GM19463 (cell line): ENCODE data around the gene WFDC1.

Experiments used
- ATAC-seq: cut with Tn5 transposase; IDR thresholded peaks from one replicate; pipeline ENCODE4 v1.9.1; 2021; ENCODE audit warnings: mild to moderate bottlenecking, moderate library complexity; ENCODE audit not compliant: unreplicated experiment

The WFDC1 gene

GRCh38 chr16:84294531-84295142 is at the start of gene WFDC1:
Gene WFDC1, plus strand, starts transcription at chr16:84294878. Its CDS starts 94 bp downstream, at chr16:84294972.
- no peak for ATAC-seq

- no peak for ATAC-seq
These were observed 48.6 kb upstream of the WFDC1 start for GRCh38 chr16:84245956-84246678.

- no peak for ATAC-seq
These were observed 48.0 kb upstream of the WFDC1 start for GRCh38 chr16:84246679-84247077.

GRCh38 chr16:84247331-84247730 is 47.3 kb upstream of the WFDC1 start:
- ATAC-seq: no peak

- ATAC-seq: no peak
These were observed 46.8 kb upstream of the WFDC1 start for GRCh38 chr16:84247844-84248243.

GRCh38 chr16:84252184-84252583 is 42.5 kb upstream of the WFDC1 start:
- ATAC-seq: no peak

GRCh38 chr16:84253173-84253572 is 41.5 kb upstream of the WFDC1 start:
- ATAC-seq: no peak

- no peak for ATAC-seq
These were observed 40.6 kb upstream of the WFDC1 start for GRCh38 chr16:84254062-84254461.

GRCh38 chr16:84255050-84255810 is 39.4 kb upstream of the WFDC1 start:
- ATAC-seq: no peak

GRCh38 chr16:84258266-84258665 is 36.4 kb upstream of the WFDC1 start:
- ATAC-seq: no peak

GRCh38 chr16:84259691-84260090 is 35.0 kb upstream of the WFDC1 start:
- no peak for ATAC-seq

GRCh38 chr16:84260766-84261554 is 33.7 kb upstream of the WFDC1 start:
- no peak for ATAC-seq

GRCh38 chr16:84262031-84262430 is 32.6 kb upstream of the WFDC1 start:
- no peak for ATAC-seq

- ATAC-seq: no peak
These were observed 31.7 kb upstream of the WFDC1 start for GRCh38 chr16:84262939-84263338.

GRCh38 chr16:84266451-84266850 is 28.2 kb upstream of the WFDC1 start:
- ATAC-seq: peak; percentile 61

GRCh38 chr16:84267380-84267779 is 27.3 kb upstream of the WFDC1 start:
- no peak for ATAC-seq

GRCh38 chr16:84268291-84269040 is 26.2 kb upstream of the WFDC1 start:
- ATAC-seq: no peak

- no peak for ATAC-seq
These were observed 24.6 kb upstream of the WFDC1 start for GRCh38 chr16:84270071-84270470.

- no peak for ATAC-seq
These were observed 24.1 kb upstream of the WFDC1 start for GRCh38 chr16:84270531-84270930.

- no peak for ATAC-seq
These were observed 23.6 kb upstream of the WFDC1 start for GRCh38 chr16:84271037-84271436.
